DND-41 (cell line): Measurements from ENCODE around the gene SEPTIN11.

ENCODE experiments used
- ATAC-seq: fragments of 200-7000 bp; cut with Tn5 transposase; 3 replicates; pipeline ENCODE4 v1.9.1; 2021; ENCODE audit warnings: low read depth; ENCODE audit not compliant: insufficient read depth
- DNase-seq: peaks from one replicate; pipeline ENCODE4 v3.0.0-alpha.2; 2020
- H2AFZ ChIP-seq: 2 replicates; pipeline ENCODE4 v1.6.0; 2012; ENCODE audit warnings: low read depth, low read length
- H3K27ac ChIP-seq: 2 replicates; pipeline ENCODE4 v1.5.1; 2012; ENCODE audit warnings: low read length, inconsistent platforms
- H3K27me3 ChIP-seq: fragments of 200-600 bp; sonication (generic); 2 replicates; pipeline ENCODE4 v1.6.0; 2012; ENCODE audit warnings: low read length, mild to moderate bottlenecking, inconsistent platforms; ENCODE audit not compliant: insufficient read depth, poor library complexity
- H3K36me3 ChIP-seq: 2 replicates; pipeline ENCODE4 v1.5.1; 2012; ENCODE audit warnings: low read length, inconsistent platforms; ENCODE audit not compliant: insufficient read depth
- H3K4me1 ChIP-seq: 2 replicates; pipeline ENCODE4 v1.5.1; 2012; ENCODE audit warnings: mild to moderate bottlenecking, low read length; ENCODE audit not compliant: insufficient read depth
- H3K4me2 ChIP-seq: 2 replicates; pipeline ENCODE4 v1.6.0; 2012; ENCODE audit warnings: mild to moderate bottlenecking, moderate library complexity, low read length, inconsistent platforms; ENCODE audit not compliant: insufficient read depth
- H3K4me3 ChIP-seq, 2 experiments: fragments of 200-600 bp in 1 of 2; shearing (Covaris generic) in 1 of 2; 2 replicates each; pipeline ENCODE4 v1.5.1; 2012 to 2016; ENCODE audit warnings: inconsistent platforms in 2 of 2, low read length in 2 of 2, mild to moderate bottlenecking in 2 of 2, low read depth in 1 of 2, moderate library complexity in 1 of 2
- H3K79me2 ChIP-seq: 2 replicates; pipeline ENCODE4 v1.6.0; 2012; ENCODE audit warnings: low read length, inconsistent platforms; ENCODE audit not compliant: insufficient read depth
- H3K9ac ChIP-seq: 2 replicates; pipeline ENCODE4 v1.6.0; 2012; ENCODE audit warnings: low read depth, mild to moderate bottlenecking, inconsistent platforms, low read length, moderate library complexity
- H3K9me3 ChIP-seq: 2 replicates; pipeline ENCODE4 v1.5.1; 2012; ENCODE audit warnings: low read length, moderate library complexity, mild to moderate bottlenecking, inconsistent platforms; ENCODE audit not compliant: insufficient read depth, severe bottlenecking
- H4K20me1 ChIP-seq: 2 replicates; pipeline ENCODE4 v1.6.0; 2012; ENCODE audit warnings: low read length; ENCODE audit not compliant: insufficient read depth
- CTCF ChIP-seq: IDR thresholded peaks from 2 replicates; pipeline ENCODE4 v1.5.1; 2012; ENCODE audit warnings: borderline replicate concordance, low read length, moderate library complexity, mild to moderate bottlenecking; ENCODE audit not compliant: poor library complexity, severe bottlenecking; ENCODE audit errors: extremely low read depth
- EZH2 ChIP-seq: IDR thresholded peaks from 3 replicates; pipeline ENCODE4 v1.6.1; 2012; ENCODE audit warnings: borderline replicate concordance, low read depth, mild to moderate bottlenecking, moderate library complexity, low read length, inconsistent platforms; ENCODE audit not compliant: severe bottlenecking

SEPTIN11 gene

GRCh38 chr4:76905521-76905920 is 44.0 kb upstream of the SEPTIN11 start:
- H3K9me3 ChIP-seq, result no peaks in the 10 kb centered on the region
- no peaks in the 10 kb centered on the region for H3K27me3 ChIP-seq
- no peak overlapping the region for H2AFZ ChIP-seq
- no peaks in the 10 kb centered on the region for H4K20me1 ChIP-seq
- no peak overlapping the region for H3K9ac ChIP-seq
- no peak for TF ChIP-seq CTCF
- no peak for TF ChIP-seq EZH2
- H3K4me3 ChIP-seq, result no peak overlapping the region
- DNase-seq (no peak), ATAC-seq (no peak)
- H3K4me2 ChIP-seq, result no peak overlapping the region
- no peak overlapping the region for H3K27ac ChIP-seq
- no peaks in the 10 kb centered on the region for H3K79me2 ChIP-seq
- no peaks in the 10 kb centered on the region for H3K4me1 ChIP-seq
- no peaks in the 10 kb centered on the region for H3K36me3 ChIP-seq

- no peaks in the 10 kb centered on the region for H3K36me3 ChIP-seq
- no peak overlapping the region for H2AFZ ChIP-seq
- H3K4me2 ChIP-seq, result no peak overlapping the region
- no peak overlapping the region for H3K4me3 ChIP-seq
- DNase-seq, result no peak
- ATAC-seq, result no peak
- no peaks in the 10 kb centered on the region for H3K4me1 ChIP-seq
- H3K27ac ChIP-seq, result no peak overlapping the region
- H3K9me3 ChIP-seq, result no peaks in the 10 kb centered on the region
- no peaks in the 10 kb centered on the region for H3K79me2 ChIP-seq
- H3K9ac ChIP-seq, result no peak overlapping the region
- H3K27me3 ChIP-seq, result no peaks in the 10 kb centered on the region
- TF ChIP-seq CTCF (no peak), EZH2 (no peak)
- no peaks in the 10 kb centered on the region for H4K20me1 ChIP-seq
These were observed 39.8 kb upstream of the SEPTIN11 start for GRCh38 chr4:76909711-76910110.

- Histone ChIP-seq H3K27me3 (no peaks in the 10 kb centered on the region), H3K9me3 (no peaks in the 10 kb centered on the region), H2AFZ (no peak overlapping the region), H3K4me3 (no peak overlapping the region), H3K36me3 (no peaks in the 10 kb centered on the region), H3K4me2 (no peak overlapping the region), H3K79me2 (no peaks in the 10 kb centered on the region), H3K9ac (no peak overlapping the region), H3K4me1 (no peaks in the 10 kb centered on the region), H3K27ac (no peak overlapping the region), H4K20me1 (no peaks in the 10 kb centered on the region)
- TF ChIP-seq CTCF (no peak), EZH2 (no peak)
- DNase-seq (no peak), ATAC-seq (no peak)
These were observed 28.8 kb upstream of the SEPTIN11 start for GRCh38 chr4:76920715-76921114.
